CD4-positive, alpha-beta T cell (primary cell): Measurements from ENCODE around the gene PTPRN2. TPM values are rescaled to one million over a fixed set of nuclear protein-coding genes. Genes with fewer than 3 reads are reported as not detected.

Source experiments
- ATAC-seq: fragments of 200-7000 bp; cut with Tn5 transposase; one replicate; pipeline ENCODE4 v1.10.0; 2022; ENCODE audit warnings: mild to moderate bottlenecking; ENCODE audit not compliant: poor library complexity
- CTCF ChIA-PET: fragments of 350-600 bp; sonication (Branson Sonifier 250); formaldehyde crosslinking; loops from one replicate; lab custom pipeline; 2021; ENCODE audit warnings: antibody characterized with exemption, inconsistent platforms; lab: Charles Lee
- POLR2A ChIA-PET: fragments of 350-600 bp; sonication (Branson Sonifier 250); formaldehyde crosslinking; loops from one replicate; lab custom pipeline; 2021; ENCODE audit warnings: antibody characterized with exemption, inconsistent platforms; lab: Charles Lee
- DNase-seq, 14 experiments: peaks; one replicate each; pipeline ENCODE4 v3.0.0-alpha.2; 2013 to 2020; ENCODE audit warnings: mixed read lengths in 2 of 14
- H3K27ac ChIP-seq, 2 donors: one replicate each; pipeline versions ENCODE4 v1.5.1 to v1.7.0; 2013; ENCODE audit warnings: low read length in 2 of 2, low read depth in 1 of 2, mild to moderate bottlenecking in 1 of 2
- H3K27me3 ChIP-seq, 2 experiments: 1 replicate in 1 of 2; 2 replicates in 1 of 2; pipeline versions ENCODE4 v1.6.1 to v1.7.0; 2013; ENCODE audit warnings: low read length in 2 of 2, control low read depth in 1 of 2, mild to moderate bottlenecking in 1 of 2, moderate library complexity in 1 of 2; ENCODE audit not compliant: insufficient read depth in 2 of 2, control insufficient read depth in 1 of 2
- H3K36me3 ChIP-seq: one replicate; pipeline ENCODE4 v1.6.1; 2013; ENCODE audit warnings: low read length, control low read depth; ENCODE audit not compliant: insufficient read depth
- H3K4me1 ChIP-seq: one replicate; pipeline ENCODE4 v1.6.1; 2013; ENCODE audit warnings: low read length, control low read depth; ENCODE audit not compliant: insufficient read depth
- H3K4me3 ChIP-seq: one replicate; pipeline ENCODE4 v1.5.1; 2013; ENCODE audit warnings: mild to moderate bottlenecking, low read length, moderate library complexity
- H3K9me3 ChIP-seq, 2 experiments: 1 replicate in 1 of 2; 2 replicates in 1 of 2; pipeline versions ENCODE4 v1.6.1 to v1.7.0; 2013; ENCODE audit warnings: low read length in 2 of 2, mild to moderate bottlenecking in 2 of 2, control low read depth in 1 of 2, moderate library complexity in 1 of 2; ENCODE audit not compliant: control insufficient read depth in 1 of 2, insufficient read depth in 1 of 2
- H3K27ac Mint-ChIP-seq: one replicate; pipeline ENCODE4 v1.8.0; 2020; ENCODE audit warnings: mixed read lengths
- H3K27me3 Mint-ChIP-seq: one replicate; pipeline ENCODE4 v1.8.0; 2021; ENCODE audit warnings: mixed read lengths
- H3K36me3 Mint-ChIP-seq: one replicate; pipeline ENCODE4 v1.8.0; 2021; ENCODE audit warnings: low read depth, mixed read lengths
- H3K4me1 Mint-ChIP-seq: one replicate; pipeline ENCODE4 v1.8.0; 2021; ENCODE audit warnings: low read depth, mixed read lengths
- H3K4me3 Mint-ChIP-seq: one replicate; pipeline ENCODE4 v1.8.0; 2020; ENCODE audit warnings: mild to moderate bottlenecking, mixed read lengths
- H3K9me3 Mint-ChIP-seq: one replicate; pipeline ENCODE4 v1.8.0; 2020; ENCODE audit warnings: mixed read lengths
- CTCF ChIP-seq: fragments of 200-600 bp; IDR thresholded peaks from one replicate; pipeline ENCODE4 v1.8.0; 2022; ENCODE audit warnings: antibody characterized with exemption, mild to moderate bottlenecking
- intact Hi-C, 2 experiments: fragments of 100-400 bp; cut with DNase I in 1 of 2; cut with micrococcal nuclease in 1 of 2; formaldehyde crosslinking; loops; one replicate each; pipeline versions ENCODE4 v1.15.1 to v1.9.0; 2023 to 2025; cut with DNase I, micrococcal nuclease
- total RNA-seq, 174 experiments: library from RNA in 2 of 174; stranded (reverse) in 2 of 174; gene quantifications; one replicate each; pipeline ENCODE4 v1.2.3 and lab custom pipeline; 2021 to 2026

Gene PTPRN2
- total RNA-seq, 2 experiments from 2014 or later = 0.34 to 0.44 TPM

- no peak overlapping the region for H3K27ac Mint-ChIP-seq
These were observed 967.0 kb downstream of the PTPRN2 start for GRCh38 chr7:157620616-157621015.

GRCh38 chr7:157619753-157620525, 967.7 kb downstream of the PTPRN2 start:
- H3K4me1 ChIP-seq = peaks cover 20% of the 10 kb centered on the region
- H3K9me3 ChIP-seq = peaks cover 0 to 14% of the 10 kb centered on the region in 2 experiments
- DNase-seq (no peak), ATAC-seq (no peak)
- no peaks in the 10 kb centered on the region for H3K27me3 ChIP-seq
- intact Hi-C loops = loop anchor here in 1 of 2 experiments (10.0 kb wide), 1 partner anchor 125 kb away; no protein-coding TSS in a partner anchor
- H3K27ac Mint-ChIP-seq = no peak overlapping the region
- no peak overlapping the region for H3K4me3 Mint-ChIP-seq
- no peaks in the 10 kb centered on the region for H3K9me3 Mint-ChIP-seq
- no peaks in the 10 kb centered on the region for H3K36me3 ChIP-seq
- H3K27ac ChIP-seq = no peak overlapping the region
- no peaks in the 10 kb centered on the region for H3K36me3 Mint-ChIP-seq
- H3K27me3 Mint-ChIP-seq = no peaks in the 10 kb centered on the region
- no peak overlapping the region for H3K4me3 ChIP-seq
- ChIA-PET POLR2A (no interaction called here), CTCF (no interaction called here)
- no peak for TF ChIP-seq CTCF
- H3K4me1 Mint-ChIP-seq = peaks cover 48% of the 10 kb centered on the region

More at GRCh38 chr7:157620616-157621015, 967.0 kb downstream of the PTPRN2 start:
- peaks cover 20% of the 10 kb centered on the region for H3K4me1 ChIP-seq
- no peak overlapping the region for H3K4me3 ChIP-seq
- H3K27ac ChIP-seq = no peak overlapping the region
- H3K36me3 ChIP-seq = no peaks in the 10 kb centered on the region
- no peaks in the 10 kb centered on the region for H3K27me3 Mint-ChIP-seq
- DNase-seq (no peak), ATAC-seq (no peak)
- CTCF ChIA-PET = no interaction called here
- peaks cover 48% of the 10 kb centered on the region for H3K4me1 Mint-ChIP-seq
- POLR2A ChIA-PET = no interaction called here
- H3K9me3 ChIP-seq = peaks cover 0 to 7% of the 10 kb centered on the region in 2 experiments
- intact Hi-C loops = loop anchor here in 1 of 2 experiments (10.0 kb wide), 1 partner anchor 126 kb away; no protein-coding TSS in a partner anchor
- H3K36me3 Mint-ChIP-seq = no peaks in the 10 kb centered on the region
- H3K4me3 Mint-ChIP-seq = no peak overlapping the region
- H3K9me3 Mint-ChIP-seq = no peaks in the 10 kb centered on the region
- no peaks in the 10 kb centered on the region for H3K27me3 ChIP-seq
- no peak for TF ChIP-seq CTCF

- Mint-ChIP-seq H3K4me1 (peaks cover 46% of the 10 kb centered on the region), H3K9me3 (no peaks in the 10 kb centered on the region), H3K36me3 (no peaks in the 10 kb centered on the region), H3K27ac (no peak overlapping the region), H3K27me3 (no peaks in the 10 kb centered on the region), H3K4me3 (no peak overlapping the region)
- H3K27ac ChIP-seq = no peak overlapping the region
- DNase-seq (no peak), ATAC-seq (no peak)
- intact Hi-C loops = no loop called here
- H3K4me1 ChIP-seq = peaks cover 21% of the 10 kb centered on the region
- TF ChIP-seq CTCF = no peak
- POLR2A ChIA-PET = no interaction called here
- no peaks in the 10 kb centered on the region for H3K36me3 ChIP-seq
- no peak overlapping the region for H3K4me3 ChIP-seq
- no peaks in the 10 kb centered on the region for H3K27me3 ChIP-seq
- CTCF ChIA-PET = no interaction called here
- H3K9me3 ChIP-seq = peaks cover 0 to 20% of the 10 kb centered on the region in 2 experiments
These were observed 968.6 kb downstream of the PTPRN2 start for GRCh38 chr7:157618823-157619606.
